A549 (cell line): Measurements from ENCODE around the gene UBE2O.

ENCODE experiments used
- POLR2A ChIP-seq: IDR thresholded peaks from 2 replicates; pipeline ENCODE4 v1.6.1; 2012; ENCODE audit warnings: mild to moderate bottlenecking, low read length
- TF ChIP-seq, protein P1 (sequence below): fragments of >200 bp; sonication (Bioruptor Twin); formaldehyde crosslinking; IDR thresholded peaks from 3 replicates; pipeline ENCODE4 v1.5.1; 2016

GRCh38 chr17:76445697-76446448 lies 7.1 kb downstream of the UBE2O start:
- no peak for TF ChIP-seq POLR2A
- TF ChIP-seq, protein P1, sequence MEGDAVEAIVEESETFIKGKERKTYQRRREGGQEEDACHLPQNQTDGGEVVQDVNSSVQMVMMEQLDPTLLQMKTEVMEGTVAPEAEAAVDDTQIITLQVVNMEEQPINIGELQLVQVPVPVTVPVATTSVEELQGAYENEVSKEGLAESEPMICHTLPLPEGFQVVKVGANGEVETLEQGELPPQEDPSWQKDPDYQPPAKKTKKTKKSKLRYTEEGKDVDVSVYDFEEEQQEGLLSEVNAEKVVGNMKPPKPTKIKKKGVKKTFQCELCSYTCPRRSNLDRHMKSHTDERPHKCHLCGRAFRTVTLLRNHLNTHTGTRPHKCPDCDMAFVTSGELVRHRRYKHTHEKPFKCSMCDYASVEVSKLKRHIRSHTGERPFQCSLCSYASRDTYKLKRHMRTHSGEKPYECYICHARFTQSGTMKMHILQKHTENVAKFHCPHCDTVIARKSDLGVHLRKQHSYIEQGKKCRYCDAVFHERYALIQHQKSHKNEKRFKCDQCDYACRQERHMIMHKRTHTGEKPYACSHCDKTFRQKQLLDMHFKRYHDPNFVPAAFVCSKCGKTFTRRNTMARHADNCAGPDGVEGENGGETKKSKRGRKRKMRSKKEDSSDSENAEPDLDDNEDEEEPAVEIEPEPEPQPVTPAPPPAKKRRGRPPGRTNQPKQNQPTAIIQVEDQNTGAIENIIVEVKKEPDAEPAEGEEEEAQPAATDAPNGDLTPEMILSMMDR = no peak
